DMS53 treated with DMSO at 0.1 percent for 48 hours (cell line): Measurements from ENCODE around the gene DERA.
A peak's percentile ranks its signal among the peaks of the same experiment; 100 is the strongest.
"Not testable (repeated sequence)": the region's sequence is repeated elsewhere in the genome, so short reads cannot be mapped to it uniquely, and the experiment has no call there.

Source experiments
- DNase-seq: peaks from one replicate; lab custom pipeline; 2025; ENCODE audit not compliant: unreplicated experiment; lab: John Stamatoyannopoulos, UW

Gene DERA

DNA sequence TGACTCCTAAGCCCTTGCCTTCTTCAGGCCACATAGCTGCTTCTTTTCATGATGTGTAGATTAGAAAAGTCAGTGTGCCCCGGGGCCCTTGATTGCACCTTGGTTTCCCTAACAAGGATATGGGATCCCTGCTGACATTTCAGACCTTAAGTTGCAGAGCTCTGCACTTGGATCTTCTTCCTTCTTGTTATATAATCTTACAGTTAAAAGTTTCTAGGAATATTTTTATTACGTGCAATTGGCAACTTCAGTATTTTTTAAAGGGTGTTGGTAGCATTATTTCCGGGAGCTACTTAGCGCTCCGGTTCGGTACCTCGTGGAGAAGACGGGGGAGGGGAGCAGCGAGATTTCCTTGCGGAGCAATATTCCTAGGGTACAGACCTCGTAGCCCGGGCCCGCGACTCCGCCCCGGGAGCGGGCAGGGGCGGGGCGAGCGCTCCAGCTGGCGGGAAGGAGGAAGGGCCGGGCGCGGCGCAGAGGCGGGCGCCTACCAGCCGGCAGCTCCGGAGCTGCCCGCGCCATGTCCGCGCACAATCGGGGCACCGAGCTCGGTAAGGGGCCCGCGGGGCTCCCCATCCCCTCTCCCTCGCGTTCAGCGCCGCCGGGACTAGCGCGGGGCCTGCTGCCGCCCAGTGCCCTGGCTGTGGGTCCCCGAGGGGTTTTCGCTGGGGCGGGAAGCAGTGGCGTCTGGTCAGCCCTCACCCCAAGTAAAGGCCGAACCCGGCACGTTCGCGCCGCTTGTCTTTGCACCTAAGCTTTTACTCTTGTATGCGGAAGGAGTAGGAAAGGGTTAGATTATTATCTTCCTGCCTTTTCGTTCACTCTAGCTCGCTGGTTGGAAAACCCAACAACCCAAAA, at the start of gene DERA:
TSS of gene DERA (plus strand) at position 469 of the 858 bp plus-strand sequence. CDS start at position 521, 52 bp downstream.
- peak; percentile 95 for DNase-seq

DNA sequence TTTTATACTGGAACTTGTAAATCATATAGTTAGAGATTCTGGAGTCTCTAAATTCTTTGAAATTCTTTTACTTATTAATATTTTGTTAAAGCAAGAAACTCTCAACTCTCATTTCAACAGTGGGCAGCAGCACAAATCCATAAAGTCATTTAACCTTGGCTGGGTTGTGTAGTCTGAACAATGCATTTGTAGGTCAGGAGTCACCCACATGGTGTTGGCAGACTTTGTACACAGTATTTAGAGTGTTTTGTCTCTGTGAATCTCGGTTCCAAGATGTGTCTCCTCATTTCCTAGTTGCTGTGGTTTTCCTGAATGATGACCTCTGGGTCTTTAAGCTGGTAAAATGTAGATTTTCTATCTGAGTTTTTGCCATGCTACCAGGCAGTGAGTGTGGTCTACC, 49.7 kb upstream of the DERA start:
- no peak for DNase-seq

DNA sequence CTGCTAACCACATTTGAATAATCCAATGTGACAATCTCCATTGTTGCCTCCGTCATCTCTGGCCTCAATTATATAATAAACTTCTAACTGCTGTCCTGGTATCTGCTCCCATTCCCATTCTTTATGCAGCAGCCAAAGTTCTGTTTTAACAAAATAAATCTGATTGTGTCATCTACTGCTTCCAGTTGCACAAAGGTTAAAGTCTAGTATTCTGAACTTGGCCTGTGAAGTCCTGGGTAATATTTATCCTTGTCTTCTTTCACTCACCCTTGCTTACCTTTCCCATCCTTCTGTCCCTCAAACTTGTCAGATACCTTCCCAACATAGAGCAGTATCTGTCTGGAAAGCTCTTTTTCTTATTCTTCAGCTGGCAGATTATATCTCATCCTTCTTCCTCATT, 48.3 kb upstream of the DERA start:
- DNase-seq, result no peak

DNA sequence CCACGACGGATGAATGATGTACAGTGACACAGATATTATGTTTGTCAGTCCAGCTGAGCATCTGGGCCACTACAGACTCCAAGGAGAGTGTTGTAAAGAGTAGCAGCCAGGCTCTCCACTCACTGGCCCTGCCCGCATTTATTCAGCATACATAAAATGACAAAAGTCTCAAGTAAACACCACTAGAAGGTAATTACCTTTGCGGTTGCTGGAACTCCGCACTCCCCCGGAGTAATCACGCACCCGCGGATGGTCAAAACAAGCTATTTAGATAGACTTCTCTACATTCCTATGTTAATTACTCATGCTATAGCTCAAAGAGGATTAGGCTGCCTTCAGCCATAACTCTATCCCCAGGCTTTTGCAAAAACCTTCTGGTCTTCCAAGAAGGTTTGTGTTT, 47.8 kb upstream of the DERA start:
- DNase-seq, result no peak

DNA sequence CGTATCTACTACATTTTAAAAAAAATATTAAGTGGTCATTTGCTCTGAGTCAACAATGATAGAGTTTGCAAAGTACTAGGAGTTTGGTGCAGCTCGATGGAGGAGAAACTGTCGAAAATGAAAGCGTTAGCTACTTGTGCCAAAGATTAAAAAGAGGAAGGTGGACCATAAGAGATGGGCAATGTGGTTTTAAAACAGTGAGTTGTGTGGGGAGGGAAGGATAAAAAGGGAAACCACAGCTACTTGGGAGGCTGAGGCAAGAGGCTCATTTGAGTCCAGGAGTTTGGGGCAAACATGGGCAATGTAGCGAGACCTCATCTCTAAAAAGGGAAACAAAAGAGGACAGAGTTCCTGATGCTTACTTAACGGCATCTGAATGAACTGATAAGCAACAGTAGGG, 47.1 kb upstream of the DERA start:
- DNase-seq, result no peak

DNA sequence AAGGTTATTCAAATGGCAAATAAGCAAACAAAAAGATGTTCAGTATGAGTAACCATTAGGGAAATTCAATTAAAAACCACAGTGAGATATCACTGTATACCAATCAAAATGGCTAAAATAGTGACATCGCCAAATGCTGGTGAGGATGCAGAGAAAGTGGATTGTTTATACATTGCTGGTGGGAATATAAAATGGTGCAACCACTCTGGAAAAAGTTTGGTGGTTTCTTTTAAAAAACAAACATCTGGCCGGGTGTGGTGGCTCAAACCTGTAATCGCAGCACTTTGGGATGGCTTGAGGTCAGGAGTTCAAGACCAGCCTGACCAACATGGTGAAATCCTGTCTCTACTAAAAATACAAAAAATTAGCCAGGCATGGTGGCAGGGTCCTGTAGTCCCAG, 42.9 kb upstream of the DERA start:
- DNase-seq, result no peak

DNA sequence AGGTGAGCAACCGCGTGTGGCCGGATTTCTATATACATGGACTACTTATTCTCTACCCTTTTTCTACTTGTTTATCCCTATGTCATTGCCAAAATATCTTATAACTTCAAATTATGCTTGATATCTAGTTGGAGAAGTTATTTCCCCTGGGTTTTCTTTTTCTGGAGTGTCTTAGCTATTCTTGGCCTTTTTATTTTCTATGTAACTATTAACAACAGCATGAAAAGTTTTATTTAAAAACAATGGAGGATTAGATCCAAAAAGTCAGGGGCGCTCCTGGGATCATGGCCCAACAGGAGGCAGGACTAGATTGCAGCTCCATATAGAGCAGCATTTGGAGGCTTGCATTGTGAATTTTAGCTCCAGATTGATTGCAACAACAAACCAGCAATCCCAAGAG, 37.6 kb upstream of the DERA start:
- DNase-seq, result no peak

DNA sequence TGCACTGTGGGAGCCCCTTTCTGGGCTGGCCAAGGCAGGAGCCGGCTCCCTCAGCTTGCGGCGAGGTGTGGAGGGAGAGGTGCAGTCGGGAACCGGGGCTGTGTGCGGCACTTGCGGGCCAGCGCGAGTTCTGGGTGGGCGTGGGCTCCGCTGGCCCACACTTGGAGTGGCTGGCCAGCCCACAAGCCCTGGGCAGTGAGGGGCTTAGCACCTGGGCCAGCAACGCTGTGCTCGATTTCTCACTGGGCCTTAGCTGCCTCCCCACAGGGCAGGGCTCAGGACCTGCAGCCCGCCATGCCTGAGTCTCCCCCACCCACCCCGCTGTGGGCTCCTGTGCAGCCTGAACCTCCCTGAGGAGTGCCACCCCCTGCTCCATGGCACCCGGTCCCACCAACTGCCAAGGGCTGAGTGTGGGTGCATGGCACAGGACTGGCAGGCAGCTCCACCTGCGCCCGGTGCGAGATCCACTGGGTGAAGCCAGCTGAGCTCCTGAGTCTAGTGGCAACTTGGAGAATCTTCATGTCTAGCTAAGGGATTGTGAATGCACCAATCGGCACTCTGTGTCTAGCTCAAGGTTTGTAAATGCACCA, 36.5 kb upstream of the DERA start:
- DNase-seq, result not testable (repeated sequence)

DNA sequence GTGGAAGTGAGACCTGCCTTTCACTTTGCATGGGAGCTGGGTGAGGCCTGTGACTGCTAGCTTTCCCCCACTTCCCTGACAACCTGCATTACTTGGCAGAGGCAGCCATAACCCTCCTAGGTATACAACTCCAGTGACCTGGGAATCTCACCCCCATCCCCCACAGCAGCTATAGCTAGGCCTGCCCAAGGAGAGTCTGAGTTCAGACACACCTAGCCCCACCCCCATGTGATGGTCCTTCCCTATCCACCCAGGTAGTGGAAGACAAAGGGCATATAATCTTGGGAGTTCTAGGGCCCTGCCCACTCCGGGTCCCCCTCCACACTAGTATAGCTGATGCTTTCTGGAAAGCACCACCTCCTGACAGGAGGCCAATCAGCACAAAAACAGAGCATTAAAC, 35.3 kb upstream of the DERA start:
- DNase-seq, result no peak

DNA sequence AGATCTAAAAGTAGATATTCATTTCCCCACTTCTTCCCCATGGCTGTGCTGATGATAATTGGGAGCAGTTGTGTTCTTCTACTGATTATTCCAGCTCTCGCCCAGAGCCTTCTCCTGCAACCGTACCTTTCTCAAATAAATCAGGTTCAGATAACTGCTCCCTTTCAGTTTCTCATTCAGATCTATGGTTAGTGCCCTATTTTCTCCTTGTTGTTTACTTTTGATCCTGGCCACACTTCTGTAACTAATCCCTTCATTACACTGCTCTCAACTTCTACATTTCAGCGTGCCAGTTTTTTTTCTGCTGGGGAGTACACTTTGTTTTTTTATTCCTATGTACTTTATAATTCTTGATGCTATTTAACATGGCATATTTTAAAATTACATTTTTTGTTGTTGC, 31.7 kb upstream of the DERA start:
- DNase-seq, result no peak

DNA sequence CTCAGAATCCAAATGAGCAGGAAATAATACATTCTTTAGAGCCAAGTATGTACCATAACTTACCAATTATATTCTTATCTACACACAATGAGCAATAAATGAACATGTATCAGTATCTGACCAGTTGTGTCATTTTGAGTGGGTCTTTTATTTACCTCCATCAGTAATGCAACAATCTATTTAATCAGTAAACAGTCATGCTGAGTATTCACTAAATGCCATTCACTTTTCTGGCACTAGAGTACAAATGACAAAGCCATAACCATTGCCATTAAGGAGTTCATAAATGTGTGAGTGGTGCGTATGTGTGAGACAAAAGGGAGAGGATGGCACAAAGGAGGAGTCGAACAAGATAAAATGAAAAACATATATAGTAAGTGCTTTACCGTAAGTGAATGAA, 30.4 kb upstream of the DERA start:
- peak; percentile 85 for DNase-seq

DNA sequence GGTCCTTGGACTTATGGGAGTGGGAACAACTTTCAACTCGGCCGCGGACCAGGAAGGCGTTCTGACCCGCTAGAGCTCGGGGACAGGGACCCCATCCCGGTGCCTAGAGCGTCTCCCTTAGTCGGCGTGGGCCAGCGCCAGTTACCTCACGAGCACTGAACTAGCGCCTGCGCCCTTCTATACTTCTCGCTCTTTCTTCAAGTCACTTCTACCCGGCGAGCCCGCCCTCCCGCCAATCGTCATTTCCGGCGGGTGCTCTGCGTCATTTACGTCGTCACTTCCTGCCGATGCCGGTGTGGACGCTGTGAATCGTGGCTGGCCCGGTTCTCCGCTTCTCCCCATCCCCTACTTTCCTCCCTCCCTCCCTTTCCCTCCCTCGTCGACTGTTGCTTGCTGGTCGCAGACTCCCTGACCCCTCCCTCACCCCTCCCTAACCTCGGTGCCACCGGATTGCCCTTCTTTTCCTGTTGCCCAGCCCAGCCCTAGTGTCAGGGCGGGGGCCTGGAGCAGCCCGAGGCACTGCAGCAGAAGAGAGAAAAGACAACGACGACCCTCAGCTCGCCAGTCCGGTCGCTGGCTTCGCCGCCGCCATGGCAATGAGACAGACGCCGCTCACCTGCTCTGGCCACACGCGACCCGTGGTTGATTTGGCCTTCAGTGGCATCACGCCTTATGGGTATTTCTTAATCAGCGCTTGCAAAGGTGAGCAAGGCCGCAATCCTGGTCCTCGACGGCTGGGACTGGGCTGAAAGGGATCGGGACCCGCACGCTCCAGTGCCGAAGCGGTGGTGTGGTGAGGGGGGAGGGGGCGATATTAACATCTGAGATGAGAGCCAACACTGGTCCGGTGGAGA, 28.8 kb upstream of the DERA start, which contains the start of gene STRAP:
TSS of gene STRAP (plus strand) at position 270 of the 854 bp plus-strand sequence. CDS start at position 591, 321 bp downstream.
- peak; percentile 100 for DNase-seq

DNA sequence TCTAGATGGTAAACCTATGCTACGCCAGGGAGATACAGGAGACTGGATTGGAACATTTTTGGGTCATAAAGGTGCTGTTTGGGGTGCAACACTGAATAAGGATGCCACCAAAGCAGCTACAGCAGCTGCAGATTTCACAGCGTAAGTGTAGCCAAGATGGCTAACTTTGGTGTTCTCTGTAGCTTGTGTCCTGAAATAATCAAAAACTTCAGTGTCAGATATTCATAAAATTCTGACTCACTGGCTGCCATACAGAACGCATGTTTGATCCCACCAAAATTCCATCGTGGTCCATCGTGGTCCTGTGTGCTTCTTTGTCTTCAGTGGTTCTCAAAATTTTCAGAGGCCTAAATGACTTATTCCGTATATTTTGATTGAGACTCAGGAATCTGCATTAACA, 27.6 kb upstream of the DERA start:
- no peak for DNase-seq

DNA sequence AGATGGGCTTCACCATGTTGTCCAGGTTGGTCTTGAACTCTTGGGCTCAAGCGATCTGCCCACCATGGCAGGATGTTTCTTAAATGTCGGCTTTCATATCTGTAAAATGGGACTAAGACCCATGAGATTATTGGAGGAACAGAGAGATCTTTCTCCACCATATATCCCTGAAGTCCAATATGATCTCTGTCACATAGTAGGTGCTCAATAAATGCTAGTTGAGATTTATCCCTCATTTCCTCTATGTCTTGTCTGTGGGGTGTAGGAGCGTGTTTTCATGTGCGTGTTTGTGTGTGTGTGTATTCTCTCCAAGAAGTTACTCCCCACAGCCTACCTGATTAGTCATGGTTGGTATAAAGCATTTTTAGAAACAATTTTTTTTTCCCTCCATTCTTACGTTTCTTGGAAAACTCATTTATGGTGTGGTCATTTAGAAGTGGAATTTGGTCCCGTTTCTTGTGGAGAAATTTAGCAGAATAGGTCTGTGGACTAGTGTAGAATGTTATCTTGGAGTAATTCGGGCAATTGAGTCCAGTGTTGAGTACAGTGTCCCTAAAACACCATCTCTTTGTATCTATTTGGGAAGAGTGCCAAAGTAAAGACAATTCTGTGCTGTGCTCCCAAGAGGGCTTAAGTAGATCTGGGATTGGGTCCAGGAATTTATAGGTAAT, 24.6 kb upstream of the DERA start:
- DNase-seq, result no peak

DNA sequence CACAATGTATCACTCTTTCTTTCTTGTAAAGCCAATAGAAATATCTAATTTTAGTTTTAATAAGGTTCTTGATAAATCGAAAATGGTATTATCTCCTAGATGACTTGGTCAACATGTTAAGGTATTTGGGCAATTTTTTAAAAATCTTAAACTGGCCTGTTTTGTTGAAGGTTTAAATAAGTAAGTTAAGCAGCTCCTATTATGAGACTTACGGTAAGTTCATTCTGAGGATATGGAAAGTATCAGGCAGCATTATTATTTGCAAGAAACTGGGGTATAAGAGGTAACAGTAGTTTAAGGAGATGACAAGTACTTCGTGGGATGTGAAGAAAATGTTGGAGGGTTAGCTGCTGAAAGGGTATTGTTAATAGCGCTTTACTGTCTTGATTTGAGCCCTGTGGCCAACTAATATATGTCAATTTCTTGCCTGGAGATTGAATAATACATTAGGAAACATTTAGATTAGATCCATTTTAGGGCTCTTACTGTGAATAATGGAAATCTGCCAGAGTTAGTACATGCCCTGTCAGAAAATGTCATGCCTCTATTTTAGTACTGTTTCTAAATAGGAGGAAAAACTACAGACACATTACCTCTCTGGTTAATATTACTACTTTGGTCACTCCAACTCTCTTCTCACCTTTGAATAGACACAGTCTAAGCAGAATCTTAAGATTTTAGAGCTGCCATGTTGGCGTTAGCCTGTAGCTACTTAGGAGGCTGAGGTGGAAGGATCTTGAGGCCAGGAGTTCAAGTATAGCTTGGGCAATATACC, 23.9 kb upstream of the DERA start:
- DNase-seq, result no peak

DNA sequence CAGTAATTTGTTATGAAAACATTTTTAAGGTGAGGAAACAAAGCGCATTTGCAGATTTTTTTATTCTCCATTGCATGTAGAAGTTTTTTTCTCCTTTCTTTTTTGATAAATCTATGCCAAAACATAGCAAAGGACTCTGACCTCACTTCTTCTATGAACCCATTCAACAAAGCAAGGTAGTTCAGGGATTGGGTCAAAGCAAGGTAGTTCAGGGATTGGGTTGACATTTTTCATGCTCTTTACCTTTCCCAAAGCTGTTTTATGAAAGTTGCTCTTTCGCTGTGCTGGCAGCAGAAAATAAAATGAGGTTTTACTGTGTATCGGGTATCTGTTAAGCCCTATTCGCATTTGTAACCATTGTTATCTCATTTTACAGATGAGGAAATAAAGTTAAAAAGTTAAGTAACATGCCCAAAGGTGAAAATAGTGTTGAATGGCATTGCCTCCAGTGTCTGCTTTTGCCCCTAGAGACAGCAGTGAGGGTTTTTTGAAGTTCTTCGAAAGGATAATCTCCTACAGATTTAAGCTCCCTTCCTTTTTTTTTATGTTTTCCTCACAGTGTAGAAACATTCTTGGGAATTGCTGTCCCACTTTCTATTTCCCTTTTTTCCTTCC, 18.4 kb upstream of the DERA start:
- DNase-seq, result no peak

DNA sequence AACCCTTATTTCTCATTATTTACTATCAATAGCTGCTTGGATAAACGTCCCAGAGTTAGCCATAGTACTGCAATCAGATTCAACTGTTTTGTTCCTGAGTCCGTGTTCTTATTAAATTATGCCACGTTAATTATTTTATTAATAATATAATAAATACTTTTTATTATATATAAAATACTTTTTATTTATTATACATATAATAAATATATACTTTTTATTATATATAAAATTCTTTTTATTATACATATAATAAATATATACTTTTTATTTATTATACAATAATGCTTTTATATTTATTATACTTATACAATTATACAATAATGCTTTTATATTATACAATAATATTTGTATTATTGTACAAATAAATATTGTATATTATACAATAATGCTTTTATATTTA, 17.9 kb upstream of the DERA start:
- DNase-seq, result no peak

DNA sequence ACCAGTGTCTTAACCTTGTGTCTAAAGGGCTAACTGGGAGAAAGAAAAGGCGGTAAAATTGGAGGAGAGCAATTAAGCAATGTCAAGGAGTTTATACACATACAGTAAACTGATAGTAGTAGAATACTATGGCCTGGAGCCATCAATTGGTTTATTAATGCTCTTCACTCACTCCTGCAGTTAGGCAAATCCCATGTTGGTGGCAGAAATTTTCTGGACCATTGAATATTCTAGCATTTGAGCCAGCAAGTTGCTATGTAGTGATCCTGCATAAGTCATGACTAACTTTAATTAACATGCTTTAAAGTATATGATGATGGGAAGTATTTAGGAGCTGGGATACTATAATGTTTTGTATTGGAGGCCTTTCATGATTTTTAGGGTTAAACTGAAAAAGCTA, 14.3 kb upstream of the DERA start:
- no peak for DNase-seq

DNA sequence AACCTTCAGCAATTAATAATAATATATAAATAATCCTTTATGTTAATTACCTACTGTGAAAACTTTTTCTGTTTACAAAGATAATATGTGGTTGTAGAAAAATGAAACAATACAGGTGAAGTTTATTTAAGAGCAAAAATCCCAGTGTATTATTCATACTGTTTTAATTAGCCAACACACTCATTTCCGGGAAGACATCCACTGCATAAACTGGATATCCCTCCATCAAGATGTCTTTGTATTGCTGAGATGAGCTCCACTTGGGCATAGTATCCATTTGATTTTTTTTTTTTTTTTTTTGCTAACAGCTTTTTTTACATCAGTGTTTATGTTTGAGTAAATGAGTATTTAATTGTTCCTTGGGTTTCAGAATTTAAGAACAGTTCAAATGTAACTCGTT, 13.7 kb upstream of the DERA start:
- DNase-seq, result no peak

DNA sequence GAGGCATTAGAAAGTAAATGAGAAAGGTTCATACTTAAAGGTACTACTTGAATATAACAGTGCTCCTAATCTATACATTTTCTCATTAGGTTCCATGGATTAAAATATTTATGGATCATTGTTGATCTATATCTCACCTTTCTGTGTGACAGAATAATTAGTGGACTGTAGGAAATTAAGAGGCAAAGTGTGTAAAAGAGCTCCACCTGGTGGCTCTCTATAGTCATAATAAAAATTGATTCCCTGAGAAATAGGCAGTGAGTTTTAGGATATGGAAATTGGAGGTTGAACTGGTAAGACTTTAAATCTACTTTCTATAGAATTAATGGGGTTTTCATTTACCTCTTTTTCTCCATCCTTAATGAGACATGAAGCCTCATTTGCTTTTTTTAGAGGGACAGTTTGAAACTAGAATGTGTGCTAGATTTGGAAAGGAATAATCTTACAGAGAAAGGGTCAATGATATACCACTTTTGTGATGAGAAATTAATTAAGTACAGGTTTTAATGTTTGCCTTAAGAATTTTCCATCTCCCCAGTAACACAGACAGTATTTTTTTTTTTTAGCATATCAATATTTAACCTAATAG, 11.8 kb upstream of the DERA start:
- peak; percentile 71 for DNase-seq
